MM.1S (cell line): Measurements from ENCODE around the gene ANGPTL3.

Source experiments
- CTCF ChIP-seq: fragments of 300-600 bp; sonication (generic); IDR thresholded peaks from 2 replicates; pipeline ENCODE4 v1.5.1; 2016; ENCODE audit warnings: antibody characterized with exemption, low read length, mixed read lengths
- EZH2 ChIP-seq: fragments of 300-600 bp; sonication (generic); optimal IDR thresholded peaks from 2 replicates; pipeline ENCODE3; 2017; ENCODE audit warnings: low read depth, mild to moderate bottlenecking, antibody characterized with exemption, low read length, mixed read lengths
- EZH2phosphoT487 ChIP-seq: fragments of 300-600 bp; sonication (generic); IDR thresholded peaks from 2 replicates; pipeline ENCODE4 v1.6.1; 2018; ENCODE audit warnings: antibody characterized with exemption, low read length

GRCh38 chr1:62573675-62574074 lies 23.6 kb upstream of the ANGPTL3 start:
- TF ChIP-seq CTCF (no peak), EZH2 (no peak), EZH2phosphoT487 (no peak)
